ENCODE results near the gene SPRR2A.

DNA sequence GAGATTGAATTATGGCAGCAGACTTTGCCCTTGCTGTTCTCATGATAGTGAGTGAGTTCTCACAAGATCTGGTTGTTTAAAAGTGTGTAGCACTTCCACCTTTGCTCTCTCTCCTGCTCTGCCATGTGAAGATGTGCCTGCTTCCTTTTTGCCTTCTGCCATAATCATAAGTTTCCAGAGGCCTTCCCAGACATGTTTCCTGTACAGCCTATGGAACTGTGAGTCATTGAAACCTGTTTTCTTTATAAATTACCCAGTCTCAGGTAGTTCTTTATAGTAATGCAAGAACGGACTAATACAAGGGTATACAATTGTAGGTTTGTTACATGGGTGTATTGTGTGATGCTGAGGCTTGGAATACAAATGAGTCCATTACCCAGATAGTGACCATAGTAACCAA lies 22.1 kb downstream of the SPRR2A start:
- TF ChIP-seq POLR2A (IDR thresholded peaks at IDR 0.05) (no peak), POLR2AphosphoS5 (IDR thresholded peaks at IDR 0.05; ENCODE audit: insufficient read depth in 1 of 2, low read depth in 1 of 2) (no peak)
